Measurements from ENCODE around the gene ZBTB9.

Gene ZBTB9

GRCh38 chr6:33425668-33426577, 28.5 kb upstream of the ZBTB9 start (continued):
- no peak for TF ChIP-seq ATF2 (tag by site-specific recombination; IDR thresholded peaks at IDR 0.05; ENCODE audit: low read depth)
- no peak for TF ChIP-seq ZSCAN4 (tag by site-specific recombination; IDR thresholded peaks at IDR 0.05)
- no peak for TF ChIP-seq ZNF223 (tag by site-specific recombination; IDR thresholded peaks at IDR 0.05)
- no peak for TF ChIP-seq ZNF776 (tag by site-specific recombination; IDR thresholded peaks at IDR 0.05; ENCODE audit: borderline replicate concordance)
- no peak for TF ChIP-seq ZNF785 (tag by site-specific recombination; IDR thresholded peaks at IDR 0.05)
- TF ChIP-seq ZNF692 (tag by site-specific recombination; IDR thresholded peaks at IDR 0.05) = peak; percentile 74
- TF ChIP-seq KLF1 (tag by site-specific recombination; IDR thresholded peaks at IDR 0.05) = peak; percentile 78; the same call in 1 of the 2 replicates
- TF ChIP-seq ZSCAN5A (tag by site-specific recombination; IDR thresholded peaks at IDR 0.05) = no peak
- TF ChIP-seq ZNF292 (tag by site-specific recombination; IDR thresholded peaks at IDR 0.05; ENCODE audit: borderline replicate concordance, low read depth) = no peak
- TF ChIP-seq ZFP69B (tag by site-specific recombination; IDR thresholded peaks at IDR 0.05) = 0 out of 2 replicates have a peak, but pooled peaks have one; percentile 15
- no peak for TF ChIP-seq ZNF394 (tag by site-specific recombination; IDR thresholded peaks at IDR 0.05; ENCODE audit: borderline replicate concordance)
- peak; percentile 84 for TF ChIP-seq PATZ1 (tag by site-specific recombination; IDR thresholded peaks at IDR 0.05)
- TF ChIP-seq ZNF121 (tag by site-specific recombination; IDR thresholded peaks at IDR 0.05) = no peak
- TF ChIP-seq ZNF146 (tag by site-specific recombination; IDR thresholded peaks at IDR 0.05) = no peak
- 0 out of 2 replicates have a peak, but pooled peaks have one; percentile 16 for TF ChIP-seq ZNF596 (tag by site-specific recombination; IDR thresholded peaks at IDR 0.05)
- peak; percentile 91 for TF ChIP-seq ZNF335 (tag by site-specific recombination; conservative IDR thresholded peaks at IDR 0.05)
- no peak for TF ChIP-seq ZNF621 (tag by site-specific recombination; IDR thresholded peaks at IDR 0.05)
- no peak for TF ChIP-seq ZNF155 (tag by site-specific recombination; IDR thresholded peaks at IDR 0.05)
- TF ChIP-seq ZNF645 (tag by site-specific recombination; IDR thresholded peaks at IDR 0.05) = no peak
- peak; percentile 92 for TF ChIP-seq KLF10 (tag by site-specific recombination; IDR thresholded peaks at IDR 0.05)
- TF ChIP-seq ZNF274 (IDR thresholded peaks at IDR 0.05; ENCODE audit: low read length) = no peak
- TF ChIP-seq ZNF274 (tag by site-specific recombination; IDR thresholded peaks at IDR 0.05; ENCODE audit: borderline replicate concordance) = no peak
- TF ChIP-seq TCF7L2 (IDR thresholded peaks at IDR 0.05; ENCODE audit: borderline replicate concordance, low read depth, low read length) = no peak
- no peak for TF ChIP-seq ZNF510 (tag by site-specific recombination; IDR thresholded peaks at IDR 0.05; ENCODE audit: insufficient replicate concordance)
- peak; percentile 99 for TF ChIP-seq GLIS2 (tag by site-specific recombination; IDR thresholded peaks at IDR 0.05)
- no peak for TF ChIP-seq ZNF24 (tag by site-specific recombination; IDR thresholded peaks at IDR 0.05)
- peak; percentile 92 for TF ChIP-seq GLIS1 (tag by site-specific recombination; IDR thresholded peaks at IDR 0.05)
- no peak for TF ChIP-seq ZNF623 (tag by site-specific recombination; IDR thresholded peaks at IDR 0.05)
- TF ChIP-seq ZNF214 (tag by site-specific recombination; IDR thresholded peaks at IDR 0.05; ENCODE audit: borderline replicate concordance) = no peak
- 0 out of 2 replicates have a peak, but pooled peaks have one; percentile 42 for TF ChIP-seq ZSCAN30 (tag by site-specific recombination; IDR thresholded peaks at IDR 0.05)
- TF ChIP-seq HOXA7 (CRISPR knock-in tag; IDR thresholded peaks at IDR 0.05; ENCODE audit: borderline replicate concordance) = no peak
